CD4-positive, alpha-beta T cell treated with Interleukin-21 for 1 hour (primary cell): ENCODE measurements around the gene GATA6.

ENCODE experiments used
- DNase-seq: peaks from one replicate; pipeline ENCODE4 v3.0.0-alpha.2; 2020

The GATA6 gene

GRCh38 chr18:22169011-22169888, at the start of gene GATA6:
GATA6 (plus strand) TSS chr18:22169589; CDS start chr18:22171145, 1,556 bp downstream.
- DNase-seq: peak; percentile 61

GRCh38 chr18:22124970-22125369, 44.4 kb upstream of the GATA6 start:
- DNase-seq: no peak

- no peak for DNase-seq
Observed at GRCh38 chr18:22128954-22129353, 40.4 kb upstream of the GATA6 start.

DNA sequence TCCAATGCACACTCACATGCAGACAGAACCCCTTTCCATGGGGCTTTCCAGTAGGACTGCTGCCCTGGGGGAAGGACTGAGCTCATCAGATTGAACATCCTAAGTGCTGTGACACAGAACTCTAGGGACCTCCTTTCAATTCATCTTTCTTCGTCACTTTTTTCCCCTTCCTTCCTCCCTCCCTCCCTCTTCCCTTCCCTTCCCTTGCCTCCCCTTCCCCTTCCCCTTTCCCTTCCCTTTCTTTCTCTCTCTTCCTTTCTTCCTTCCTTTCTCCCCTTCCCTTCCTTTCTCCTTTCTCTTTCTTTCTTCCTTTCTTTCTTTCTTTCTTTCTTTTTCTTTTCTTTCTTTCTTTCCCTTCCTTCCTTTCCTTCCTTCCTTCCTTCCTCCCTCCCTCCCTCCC, 39.6 kb upstream of the GATA6 start:
- DNase-seq: no peak

DNA sequence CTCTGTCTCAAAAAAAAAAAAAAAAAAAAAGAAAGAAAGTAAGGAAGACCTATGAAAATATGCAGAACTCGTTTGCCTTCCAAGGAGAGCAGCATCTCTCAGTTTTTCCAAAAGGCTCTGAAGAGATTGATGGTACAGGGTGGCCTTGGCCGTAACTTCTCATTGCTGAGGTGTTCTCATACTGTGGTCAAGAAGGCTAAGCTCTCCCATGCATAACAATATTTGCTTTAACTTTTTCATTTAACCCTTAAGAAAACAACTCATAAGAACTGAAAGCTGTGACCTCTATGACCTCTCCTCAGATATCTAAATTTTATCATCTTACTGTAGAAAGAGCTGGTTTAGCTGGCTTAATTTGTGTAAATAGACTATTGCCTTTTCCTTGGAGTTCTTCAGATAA, 37.1 kb upstream of the GATA6 start:
- DNase-seq: no peak

GRCh38 chr18:22132763-22133162, 36.6 kb upstream of the GATA6 start:
- DNase-seq: no peak

- no peak for DNase-seq
Observed at GRCh38 chr18:22136395-22136794, 33.0 kb upstream of the GATA6 start.

DNA sequence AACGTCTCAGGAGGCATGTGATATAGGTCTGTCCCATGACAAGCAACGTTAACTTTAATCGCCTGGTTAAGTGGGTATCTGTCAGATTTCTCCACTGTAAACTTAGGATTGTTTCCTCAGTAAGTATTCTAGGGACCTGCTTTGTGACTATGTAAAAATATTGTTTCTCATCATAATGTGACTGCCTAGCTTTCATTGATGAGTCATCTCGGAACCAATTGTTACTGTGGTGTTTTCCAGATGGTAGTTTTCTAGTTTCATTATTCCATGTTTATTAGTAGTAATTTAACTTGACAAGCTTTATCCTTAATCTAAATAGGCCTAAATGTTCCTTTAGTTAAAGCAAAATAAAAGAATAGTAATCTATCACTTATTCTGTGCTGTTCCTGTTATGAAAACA, 28.2 kb upstream of the GATA6 start:
- no peak for DNase-seq

DNA sequence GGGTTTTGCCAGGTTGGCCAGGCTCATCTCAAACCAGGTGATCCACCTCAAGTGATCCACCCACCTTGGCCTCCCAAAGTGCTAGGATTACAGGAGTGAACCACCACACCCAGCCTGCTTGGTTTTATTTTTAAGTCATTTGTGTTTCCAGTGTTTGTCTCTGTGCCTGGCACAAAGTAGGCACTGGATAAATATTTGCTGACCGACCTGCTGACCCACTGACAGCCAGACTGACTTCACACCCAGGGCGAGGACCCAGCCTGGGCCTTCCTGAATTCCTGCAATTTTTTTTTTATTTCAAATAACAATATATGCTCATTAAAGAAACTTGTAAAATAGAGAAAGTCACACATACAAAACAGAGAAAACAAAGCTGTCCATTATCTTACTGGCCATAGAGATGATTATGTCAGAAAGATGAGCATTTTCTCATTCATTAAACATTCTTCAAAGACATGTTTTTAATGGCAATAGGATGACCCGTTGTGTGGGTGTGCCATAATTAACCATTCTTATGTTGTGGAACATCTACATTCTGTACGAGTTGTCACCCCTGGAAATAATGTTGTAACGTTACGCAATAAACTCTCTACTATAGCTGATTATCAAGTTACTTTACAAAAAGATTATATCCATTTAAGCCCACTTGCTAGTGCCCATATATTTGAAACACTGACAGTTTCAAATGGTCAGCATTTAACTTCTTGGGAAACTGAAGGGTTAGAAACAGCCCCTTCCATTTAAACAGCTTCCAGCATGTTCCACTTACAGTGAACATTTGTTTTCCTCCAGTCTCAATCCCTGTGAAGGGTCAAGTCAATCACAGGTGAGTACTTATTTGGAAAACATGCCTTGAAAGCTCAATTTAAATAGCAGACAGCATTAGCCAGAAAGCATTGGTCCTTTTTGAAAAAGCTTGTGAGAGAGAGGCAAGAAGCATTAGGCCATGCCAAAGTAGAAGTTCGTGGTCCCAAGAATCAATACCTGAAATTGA, 25.7 kb upstream of the GATA6 start:
- DNase-seq: no peak

DNA sequence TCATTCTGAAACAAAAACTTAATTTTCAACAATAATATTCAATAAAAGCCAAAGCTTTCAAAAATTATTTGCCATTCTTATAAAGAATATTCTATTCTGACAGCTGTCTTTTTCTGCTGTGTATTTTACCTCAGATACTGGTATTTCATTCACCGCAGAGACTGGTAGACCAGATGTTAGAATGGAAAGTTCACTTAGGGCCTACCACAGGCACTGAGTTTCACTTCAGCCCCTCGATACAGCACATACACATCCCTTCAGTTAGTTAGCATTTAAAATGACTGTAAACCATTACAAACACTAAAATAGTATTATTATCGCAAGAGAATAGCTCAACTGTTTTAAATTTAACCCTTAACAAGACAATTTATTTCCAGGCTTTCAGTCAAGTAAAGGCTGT, 24.2 kb upstream of the GATA6 start:
- no peak for DNase-seq

DNA sequence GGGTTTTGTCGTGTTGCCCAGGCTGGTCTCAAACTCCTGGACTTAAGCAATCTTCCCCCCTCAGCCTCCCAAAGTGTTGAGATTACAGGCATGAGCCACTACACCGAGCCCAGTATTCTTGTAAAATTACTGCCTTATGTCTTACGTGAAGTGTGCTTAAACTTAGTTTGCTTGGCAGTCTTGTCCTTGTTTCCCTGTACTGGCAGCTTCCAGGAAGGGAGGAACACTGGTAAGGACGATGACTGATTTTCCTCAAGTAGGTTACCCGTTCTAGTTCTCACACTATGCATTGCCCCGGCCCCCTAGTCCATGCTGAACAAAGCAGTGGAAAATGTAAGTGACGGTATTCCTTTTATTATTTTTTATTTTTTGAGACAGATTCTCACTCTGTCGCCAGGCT, 19.7 kb upstream of the GATA6 start:
- DNase-seq: no peak

DNA sequence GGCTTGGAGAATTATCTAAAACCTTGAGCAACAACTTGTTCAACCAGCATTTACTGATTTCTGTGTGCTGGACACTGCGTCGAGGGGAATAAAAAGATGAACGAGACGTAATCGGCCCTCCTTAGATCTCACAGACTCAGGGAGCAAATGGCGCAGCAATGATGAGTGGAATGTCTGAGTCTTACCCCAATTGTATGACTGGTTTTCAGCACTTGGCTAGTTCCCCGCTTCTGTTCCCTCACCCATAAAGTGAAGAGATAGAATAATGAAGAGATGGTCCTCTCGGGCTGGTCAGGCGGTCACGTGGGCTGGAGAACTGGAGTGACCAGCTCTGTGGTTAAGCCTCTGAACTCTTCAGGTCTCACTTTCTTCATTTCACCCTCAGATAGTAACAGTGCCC, 17.3 kb upstream of the GATA6 start:
- no peak for DNase-seq

DNA sequence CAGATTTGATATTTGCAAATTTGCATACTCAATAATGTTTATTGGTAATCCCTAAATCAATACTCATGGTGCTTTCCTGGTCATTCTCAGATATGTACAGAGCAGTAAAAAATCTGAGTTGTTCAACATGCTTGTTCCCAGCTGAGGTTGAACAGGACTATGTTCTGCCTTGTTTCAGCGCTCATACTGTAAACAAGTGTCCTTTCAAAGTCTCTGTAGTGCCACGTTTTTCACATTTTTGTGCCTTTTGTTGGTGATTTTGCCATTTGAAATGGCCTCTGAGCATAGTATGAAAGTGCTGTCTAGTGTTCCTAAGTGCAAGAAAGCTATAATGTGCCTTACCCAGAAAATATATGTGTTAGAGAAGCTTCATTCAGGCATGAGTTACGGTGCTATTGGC, 16.0 kb upstream of the GATA6 start:
- no peak for DNase-seq

- no peak for DNase-seq
Observed at GRCh38 chr18:22155584-22155983, 13.8 kb upstream of the GATA6 start.

GRCh38 chr18:22159014-22159413, 10.4 kb upstream of the GATA6 start:
- no peak for DNase-seq

GRCh38 chr18:22161090-22161489, 8.3 kb upstream of the GATA6 start:
- DNase-seq: no peak

DNA sequence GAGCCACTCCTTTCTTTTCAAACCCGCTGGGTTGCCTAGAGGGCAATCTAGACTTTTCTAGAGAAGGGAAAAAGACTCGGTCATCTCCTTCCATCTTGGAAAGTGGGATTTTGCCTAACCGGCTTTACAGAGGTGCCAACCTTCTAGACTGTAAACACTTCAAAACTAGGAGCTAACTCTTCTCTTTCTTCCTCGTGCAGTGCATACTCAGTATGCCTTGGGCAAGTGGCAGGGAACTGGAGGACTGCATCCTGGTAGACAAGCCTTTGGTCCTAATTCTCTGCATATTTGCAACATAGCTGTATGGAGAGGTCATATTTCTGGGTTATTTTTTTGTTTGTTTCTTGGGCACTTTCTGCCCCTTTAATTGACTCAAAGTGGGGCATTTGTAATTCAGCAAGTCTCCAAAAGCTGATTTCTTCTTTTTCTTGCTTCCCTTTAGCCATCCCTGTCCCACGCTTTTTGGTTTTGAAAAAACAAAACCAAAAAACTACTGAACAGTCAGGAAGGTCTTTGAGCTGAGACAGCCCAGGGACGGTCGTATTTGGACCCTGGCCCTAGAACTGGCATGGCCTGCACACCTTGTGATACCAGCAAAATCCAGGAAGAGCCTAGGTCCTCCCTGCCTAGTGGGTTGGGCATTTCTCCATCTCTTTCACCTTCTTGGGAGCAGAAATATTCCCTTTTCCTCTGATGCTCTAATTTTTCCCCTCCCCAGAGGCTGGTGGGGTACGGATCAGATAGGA, 5.8 kb upstream of the GATA6 start:
- no peak for DNase-seq

DNA sequence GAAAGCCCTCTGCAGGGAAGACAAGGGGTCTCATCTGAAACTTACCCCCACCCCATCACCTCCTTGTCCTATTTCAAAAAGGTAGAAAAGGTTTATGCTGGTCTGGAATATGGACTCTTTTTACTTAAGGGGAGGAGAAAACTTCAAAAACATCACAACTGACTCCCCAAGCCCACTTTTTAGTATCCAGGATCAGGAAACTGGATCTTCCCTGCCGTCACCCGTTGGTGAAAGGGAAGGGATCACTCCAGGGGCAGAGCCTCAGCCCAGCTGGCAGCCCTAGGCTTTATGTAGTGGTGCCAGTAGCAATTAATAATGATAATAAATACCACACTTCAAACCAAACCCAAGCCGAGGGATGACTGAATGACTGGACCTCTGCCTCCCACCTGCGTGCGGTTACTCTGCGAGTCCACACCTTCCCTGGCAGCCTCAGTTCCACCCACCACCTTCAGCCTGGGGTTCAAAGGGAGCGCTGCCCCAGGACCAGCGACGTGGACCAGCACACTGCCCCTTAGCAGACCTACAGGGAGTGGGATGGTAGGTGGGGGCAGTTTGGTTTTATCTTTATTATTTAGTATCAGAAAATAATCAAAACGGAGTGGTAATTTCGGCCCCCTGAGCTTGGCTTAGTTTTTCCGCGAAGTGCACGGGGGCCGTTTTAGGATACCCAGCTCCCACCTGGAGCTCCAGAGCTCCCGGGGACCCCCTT, 4.9 kb upstream of the GATA6 start:
- no peak for DNase-seq

- DNase-seq: no peak
Observed at GRCh38 chr18:22165049-22165602, 4.3 kb upstream of the GATA6 start.

GRCh38 chr18:22165603-22166068, 3.8 kb upstream of the GATA6 start:
- DNase-seq: no peak

GRCh38 chr18:22166069-22166950, 3.1 kb upstream of the GATA6 start:
- DNase-seq: no peak
